Immature natural killer cell (primary cell): Measurements from ENCODE around the gene DLG4. TPM values are rescaled to one million over a fixed set of nuclear protein-coding genes. Genes with fewer than 3 reads are reported as not detected.
"Not testable (repeated sequence)": the region's sequence is repeated elsewhere in the genome, so short reads cannot be mapped to it uniquely, and the experiment has no call there.

ENCODE experiments used
- DNase-seq, 3 donors: peaks; one replicate each; pipeline ENCODE4 v3.0.0; 2022; ENCODE audit warnings: mixed read lengths in 1 of 3
- H3K27ac Mint-ChIP-seq, 6 donors: one replicate each; pipeline ENCODE4 v1.8.0; 2020; ENCODE audit warnings: mixed read lengths in 6 of 6, mild to moderate bottlenecking in 5 of 6, inconsistent platforms in 4 of 6, moderate library complexity in 3 of 6
- H3K27me3 Mint-ChIP-seq, 3 donors: one replicate each; pipeline ENCODE4 v1.8.0; 2020 to 2021; ENCODE audit warnings: low read depth in 3 of 3, mild to moderate bottlenecking in 3 of 3, mixed read lengths in 3 of 3, moderate library complexity in 3 of 3, inconsistent platforms in 1 of 3
- H3K36me3 Mint-ChIP-seq, 3 donors: one replicate each; pipeline ENCODE4 v1.8.0; 2020; ENCODE audit warnings: mixed read lengths in 3 of 3, inconsistent platforms in 2 of 3, mild to moderate bottlenecking in 2 of 3
- H3K4me1 Mint-ChIP-seq, 2 donors: one replicate each; pipeline ENCODE4 v1.8.0; 2020; ENCODE audit warnings: inconsistent platforms in 2 of 2, mild to moderate bottlenecking in 2 of 2, mixed read lengths in 2 of 2, moderate library complexity in 1 of 2
- H3K4me3 Mint-ChIP-seq, 5 donors: one replicate each; pipeline ENCODE4 v1.8.0; 2020; ENCODE audit warnings: mild to moderate bottlenecking in 5 of 5, mixed read lengths in 5 of 5, inconsistent platforms in 3 of 5, moderate library complexity in 3 of 5
- H3K9me3 Mint-ChIP-seq, 6 donors: one replicate each; pipeline ENCODE4 v1.8.0; 2020; ENCODE audit warnings: mild to moderate bottlenecking in 6 of 6, mixed read lengths in 6 of 6, inconsistent platforms in 4 of 6, moderate library complexity in 3 of 6
- polyA plus RNA-seq, 3 donors: library from polyadenylated mRNA; unstranded; fragments of 300-500 nt; fragmentation: Illumina TruSeq; gene quantifications; one replicate each; pipeline ENCODE4 v1.2.3, GENCODE V29; 2021

DLG4 gene
- polyA plus RNA-seq, 3 donors from 2014 or later = 0.36 TPM; not detected in 2

DNA sequence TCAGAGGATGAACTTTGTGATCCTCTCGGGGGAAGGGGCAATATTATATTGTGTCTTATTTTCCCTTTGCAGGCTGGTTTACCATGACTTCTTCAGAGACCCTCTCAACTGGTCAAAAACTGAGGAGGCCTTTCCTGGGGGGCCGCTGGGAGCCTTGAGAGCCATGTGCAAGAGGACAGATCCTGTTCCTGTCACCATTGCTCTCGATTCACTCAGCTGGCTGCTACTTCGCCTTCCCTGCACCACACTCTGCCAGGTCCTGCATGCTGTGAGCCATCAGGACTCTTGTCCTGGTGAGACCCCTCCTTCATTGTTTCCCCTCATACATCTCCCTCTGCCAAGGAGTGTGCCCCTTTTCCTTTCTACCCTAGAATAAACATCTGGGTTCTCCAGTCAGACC lies 34.9 kb upstream of the DLG4 start:
- no peak for DNase-seq
- Mint-ChIP-seq H3K27me3 (peaks cover 11 to 13% (median 12%) of the 10 kb centered on the region in 3 donors), H3K4me3 (peak overlapping the region in 1 of 5 donors; percentile 52), H3K9me3 (no peaks in the 10 kb centered on the region), H3K4me1 (peaks cover 36 to 39% of the 10 kb centered on the region in 2 donors), H3K27ac (peak overlapping the region in 3 of 6 donors; percentile 60 to 77 (median 70)), H3K36me3 (peaks cover 9 to 27% (median 13%) of the 10 kb centered on the region in 3 donors)

- Mint-ChIP-seq H3K27me3 (peaks cover 11 to 13% (median 12%) of the 10 kb centered on the region in 3 donors), H3K9me3 (no peaks in the 10 kb centered on the region), H3K4me1 (peaks cover 44 to 51% of the 10 kb centered on the region in 2 donors), H3K4me3 (peak overlapping the region; percentile 96 to 98 (median 97)), H3K27ac (peak overlapping the region; percentile 99 to 100 (median 100)), H3K36me3 (peaks cover 9 to 22% (median 13%) of the 10 kb centered on the region in 3 donors)
- no peak for DNase-seq
Measured at GRCh38 chr17:7253082-7253481, 33.4 kb upstream of the DLG4 start.

DNA sequence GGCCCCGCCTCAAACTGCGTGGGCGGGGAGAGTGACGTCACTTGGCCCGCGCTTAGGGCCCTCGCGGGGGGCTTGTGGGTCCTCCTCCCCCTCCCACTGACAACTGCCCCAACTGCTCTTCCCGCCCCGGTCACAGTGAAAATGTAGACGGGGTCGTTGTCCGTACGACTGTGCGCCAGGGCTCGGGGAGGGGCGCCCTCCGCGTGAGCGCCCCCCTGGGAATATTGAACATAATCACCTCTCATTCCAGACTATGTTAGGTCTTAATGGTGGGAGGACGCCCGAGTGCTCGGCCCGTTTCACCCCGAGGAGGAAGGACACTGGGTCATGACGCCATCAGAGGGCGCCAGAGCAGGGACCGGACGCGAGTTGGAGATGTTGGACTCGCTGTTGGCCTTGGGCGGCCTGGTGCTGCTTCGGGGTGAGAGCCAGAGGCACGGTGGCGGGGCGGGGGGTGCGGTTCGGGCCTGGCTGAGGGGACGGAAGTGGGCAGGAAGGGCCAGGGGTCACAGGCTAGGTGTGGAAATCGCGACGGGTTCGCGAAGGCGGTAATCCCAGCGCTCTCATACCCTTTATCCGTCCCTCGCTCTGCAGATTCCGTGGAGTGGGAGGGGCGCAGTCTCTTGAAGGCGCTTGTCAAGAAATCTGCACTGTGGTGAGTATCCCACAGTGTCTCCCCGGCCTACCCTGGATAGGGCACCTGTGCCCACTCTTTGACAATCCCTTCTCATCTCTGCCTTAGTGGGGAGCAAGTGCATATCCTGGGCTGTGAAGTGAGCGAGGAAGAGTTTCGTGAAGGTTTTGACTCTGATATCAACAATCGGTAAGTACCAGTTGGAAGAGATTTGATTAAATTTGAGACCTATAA lies 32.8 kb upstream of the DLG4 start, which contains the start of gene ELP5:
ELP5 (plus strand) TSS at position 40 of the 868 bp plus-strand sequence; CDS start at position 376, 336 bp downstream.
- H3K4me3 Mint-ChIP-seq = peak within 1 kb of the TSS; percentile 96 to 98 (median 97)
- peaks cover 9 to 22% (median 13%) of the 10 kb centered on the region in 3 donors for H3K36me3 Mint-ChIP-seq
- peaks cover 44 to 51% of the 10 kb centered on the region in 2 donors for H3K4me1 Mint-ChIP-seq

GRCh38 chr17:7251661-7252175 lies 32.1 kb upstream of the DLG4 start, which contains the start of gene CTDNEP1:
Gene CTDNEP1, minus strand, starts transcription at chr17:7251734. Its CDS starts 438 bp downstream, at chr17:7251296.
- Mint-ChIP-seq H3K4me3 (peak within 1 kb of the TSS; percentile 96 to 98 (median 97)), H3K36me3 (peaks cover 9 to 20% (median 11%) of the 10 kb centered on the region in 3 donors), H3K4me1 (peaks cover 43 to 51% of the 10 kb centered on the region in 2 donors), H3K27ac (peak within 1 kb of the TSS; percentile 99 to 100 (median 100)), H3K27me3 (peaks cover 11 to 13% (median 12%) of the 10 kb centered on the region in 3 donors), H3K9me3 (no peaks in the 10 kb centered on the region)
- peak; percentile 99 for DNase-seq

More for the DNA sequence above, 32.8 kb upstream of the DLG4 start, which contains the start of gene ELP5:
- Mint-ChIP-seq H3K27ac (peak within 1 kb of the TSS; percentile 99 to 100 (median 100)), H3K27me3 (peaks cover 11 to 13% (median 12%) of the 10 kb centered on the region in 3 donors), H3K9me3 (no peaks in the 10 kb centered on the region)
- DNase-seq = peak; percentile 90 to 92 (median 91)

DNA sequence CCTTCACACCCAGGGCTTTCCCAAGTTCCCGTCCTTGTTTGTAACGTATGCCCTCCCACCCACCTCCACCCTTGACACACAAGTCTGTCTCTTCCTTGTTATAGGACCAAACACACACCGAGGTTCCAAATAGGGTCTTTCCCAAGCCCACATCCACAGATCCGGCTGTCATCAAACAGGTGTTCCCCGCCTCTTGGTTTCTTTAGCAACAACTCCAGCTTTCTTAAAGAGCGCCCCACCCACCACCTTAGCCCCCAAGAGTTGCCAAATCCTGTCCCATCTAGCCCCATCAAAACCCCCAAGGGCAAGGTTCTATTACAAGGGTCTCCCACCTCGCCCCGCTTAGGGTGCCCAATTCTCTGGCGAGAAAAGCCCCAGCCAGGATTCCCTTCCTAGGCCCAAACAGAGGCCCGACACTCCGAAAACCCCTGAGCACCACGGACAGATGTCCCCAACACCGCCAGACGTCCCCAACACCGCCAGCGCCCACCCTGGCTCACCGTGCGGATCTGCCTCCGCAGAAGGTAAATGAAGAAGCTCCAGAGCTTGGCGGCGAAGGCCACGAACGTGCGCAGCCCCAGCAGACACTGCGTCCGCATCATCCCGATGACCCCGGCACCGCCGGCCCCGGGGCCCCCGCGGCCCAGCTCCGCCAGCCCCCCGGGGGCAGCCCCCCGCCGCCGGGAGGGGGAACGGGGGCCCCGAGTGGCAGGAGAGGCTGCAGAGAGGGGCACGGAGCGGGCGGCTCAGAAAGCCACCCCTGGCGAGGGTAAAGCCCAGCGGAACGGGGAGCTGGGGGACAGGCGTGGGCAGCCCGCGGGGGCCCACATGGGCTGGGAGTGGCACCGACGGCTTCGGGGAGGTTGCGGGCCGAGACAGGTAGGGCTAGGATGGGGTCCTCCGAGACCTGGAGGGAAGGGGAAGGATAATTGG lies 31.3 kb upstream of the DLG4 start:
- peaks cover 47 to 51% of the 10 kb centered on the region in 2 donors for H3K4me1 Mint-ChIP-seq
- peaks cover 13 to 21% (median 17%) of the 10 kb centered on the region in 3 donors for H3K36me3 Mint-ChIP-seq
- H3K27ac Mint-ChIP-seq = peak overlapping the region; percentile 86 to 100 (median 94)
- H3K9me3 Mint-ChIP-seq = no peaks in the 10 kb centered on the region
- DNase-seq = no peak
- peak overlapping the region; percentile 96 to 98 (median 97) for H3K4me3 Mint-ChIP-seq
- H3K27me3 Mint-ChIP-seq = peaks cover 11 to 12% (median 11%) of the 10 kb centered on the region in 3 donors

DNA sequence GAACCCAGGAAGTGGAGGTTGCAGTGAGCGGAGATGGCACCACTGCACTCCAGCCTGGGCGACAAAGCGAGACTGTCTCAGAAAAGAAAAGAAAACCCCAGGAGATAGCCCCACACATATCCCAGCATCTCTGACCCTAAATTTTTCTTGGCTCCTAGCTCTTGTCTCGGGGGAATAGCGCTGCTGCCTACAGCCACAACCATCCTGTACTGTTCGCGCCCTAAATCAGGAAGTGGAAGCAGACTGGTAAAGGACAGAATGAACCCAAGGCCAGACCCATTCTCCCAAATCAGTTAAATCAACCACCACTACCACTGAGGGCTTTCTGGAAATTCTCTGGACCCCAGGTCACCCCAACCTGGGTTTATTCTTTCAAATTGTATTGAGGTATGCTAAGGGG lies 30.2 kb upstream of the DLG4 start:
- Mint-ChIP-seq H3K4me1 (peaks cover 47 to 51% of the 10 kb centered on the region in 2 donors), H3K36me3 (peaks cover 11 to 22% (median 18%) of the 10 kb centered on the region in 3 donors), H3K9me3 (no peaks in the 10 kb centered on the region), H3K27me3 (peaks cover 11 to 12% (median 11%) of the 10 kb centered on the region in 3 donors), H3K27ac (peak overlapping the region in 5 of 6 donors; percentile 49 to 95 (median 64)), H3K4me3 (peak overlapping the region; percentile 91 to 93 (median 91))
- no peak for DNase-seq

DNA sequence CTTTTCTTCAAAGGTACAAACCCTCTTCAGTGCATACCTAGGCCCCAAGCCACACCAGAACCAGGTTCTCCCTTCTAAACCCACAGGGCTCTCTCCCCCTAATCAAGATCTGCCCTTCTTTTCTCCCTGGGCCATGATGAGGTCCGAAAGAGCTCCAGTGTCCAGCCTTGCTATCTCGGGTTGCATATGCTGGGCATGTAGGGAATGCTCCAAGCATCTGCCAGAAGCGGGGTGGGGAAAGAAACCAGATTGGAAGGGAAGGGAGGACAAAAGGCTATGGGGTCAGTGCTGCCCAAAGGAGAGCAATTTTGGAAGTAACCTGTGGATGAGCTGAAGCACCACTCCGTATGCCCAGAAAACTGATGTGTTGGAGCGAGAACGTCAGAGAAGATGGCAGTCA lies 29.6 kb upstream of the DLG4 start:
- H3K36me3 Mint-ChIP-seq = peaks cover 8 to 21% (median 17%) of the 10 kb centered on the region in 3 donors
- peaks cover 11 to 12% (median 11%) of the 10 kb centered on the region in 3 donors for H3K27me3 Mint-ChIP-seq
- peak overlapping the region in 4 of 6 donors; percentile 46 to 70 (median 52) for H3K27ac Mint-ChIP-seq
- peaks cover 45 to 51% of the 10 kb centered on the region in 2 donors for H3K4me1 Mint-ChIP-seq
- H3K4me3 Mint-ChIP-seq = peak overlapping the region; percentile 40 to 93 (median 67)
- no peaks in the 10 kb centered on the region for H3K9me3 Mint-ChIP-seq
- DNase-seq = no peak

- H3K4me3 Mint-ChIP-seq = peak overlapping the region in 2 of 5 donors; percentile 21 to 91
- peaks cover 42 to 47% of the 10 kb centered on the region in 2 donors for H3K4me1 Mint-ChIP-seq
- H3K27ac Mint-ChIP-seq = peak overlapping the region in 3 of 6 donors; percentile 36 to 54 (median 51)
- peaks cover 11 to 12% (median 11%) of the 10 kb centered on the region in 3 donors for H3K27me3 Mint-ChIP-seq
- H3K9me3 Mint-ChIP-seq = no peaks in the 10 kb centered on the region
- H3K36me3 Mint-ChIP-seq = peaks cover 8 to 22% (median 18%) of the 10 kb centered on the region in 3 donors
- no peak for DNase-seq
Measured at GRCh38 chr17:7248796-7249195, 29.2 kb upstream of the DLG4 start.

DNA sequence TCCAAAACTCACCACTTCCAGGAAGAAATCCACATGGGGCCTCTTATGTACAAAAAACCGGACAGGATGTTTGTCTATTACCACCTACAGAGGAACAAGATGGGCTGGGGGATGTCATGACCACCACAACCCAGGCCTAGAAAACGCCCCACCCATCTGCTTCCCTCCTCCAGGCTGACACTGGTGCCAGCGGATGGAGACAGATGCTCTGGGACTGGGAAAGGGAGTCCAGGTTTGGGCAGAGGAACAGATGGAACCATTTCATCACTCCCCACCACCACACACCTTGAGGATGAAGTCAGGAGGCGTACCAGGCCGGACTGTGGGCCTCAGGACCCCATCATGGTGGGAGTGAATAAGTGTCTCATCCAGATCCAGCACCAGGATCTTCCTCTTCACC lies 27.1 kb upstream of the DLG4 start:
- Mint-ChIP-seq H3K4me3 (no peak overlapping the region), H3K27me3 (peaks cover 6 to 17% (median 14%) of the 10 kb centered on the region in 3 donors), H3K36me3 (peaks cover 8 to 20% (median 14%) of the 10 kb centered on the region in 3 donors), H3K4me1 (peaks cover 41 to 47% of the 10 kb centered on the region in 2 donors), H3K27ac (peak overlapping the region in 1 of 6 donors; percentile 48), H3K9me3 (peaks cover 0 to 2% (median 0%) of the 10 kb centered on the region in 6 donors)
- DNase-seq = no peak

GRCh38 chr17:7243838-7244237 lies 24.2 kb upstream of the DLG4 start:
- peaks cover 8 to 28% (median 14%) of the 10 kb centered on the region in 3 donors for H3K36me3 Mint-ChIP-seq
- H3K4me3 Mint-ChIP-seq = peak overlapping the region in 3 of 5 donors; percentile 38 to 99 (median 47)
- peaks cover 12 to 27% (median 19%) of the 10 kb centered on the region in 3 donors for H3K27me3 Mint-ChIP-seq
- peak overlapping the region in 4 of 6 donors; percentile 72 to 96 (median 82) for H3K27ac Mint-ChIP-seq
- not testable (repeated sequence) for H3K9me3 Mint-ChIP-seq, DNase-seq
- peaks cover 43 to 47% of the 10 kb centered on the region in 2 donors for H3K4me1 Mint-ChIP-seq

DNA sequence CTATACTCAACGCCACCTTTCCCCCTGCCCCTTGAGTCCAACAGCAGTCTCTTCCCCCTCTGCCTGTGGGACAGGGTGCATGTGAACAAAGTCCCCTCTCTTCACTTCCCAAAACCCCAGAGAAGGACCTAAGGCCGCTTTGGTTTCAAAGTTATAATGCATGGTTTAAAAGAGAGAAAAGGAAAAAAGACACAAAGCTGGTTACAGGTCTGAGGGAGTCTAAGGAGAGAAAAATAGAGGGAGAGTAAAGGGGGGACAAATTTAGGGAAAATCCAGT lies 23.8 kb upstream of the DLG4 start:
- peaks cover 0 to 2% (median 0%) of the 10 kb centered on the region in 6 donors for H3K9me3 Mint-ChIP-seq
- peaks cover 8 to 28% (median 14%) of the 10 kb centered on the region in 3 donors for H3K36me3 Mint-ChIP-seq
- H3K4me3 Mint-ChIP-seq = peak overlapping the region; percentile 98 to 99 (median 98)
- H3K27me3 Mint-ChIP-seq = peaks cover 12 to 29% (median 23%) of the 10 kb centered on the region in 3 donors
- H3K27ac Mint-ChIP-seq = peak overlapping the region; percentile 90 to 100 (median 95)
- DNase-seq = no peak
- H3K4me1 Mint-ChIP-seq = peaks cover 40 to 42% of the 10 kb centered on the region in 2 donors

DNA sequence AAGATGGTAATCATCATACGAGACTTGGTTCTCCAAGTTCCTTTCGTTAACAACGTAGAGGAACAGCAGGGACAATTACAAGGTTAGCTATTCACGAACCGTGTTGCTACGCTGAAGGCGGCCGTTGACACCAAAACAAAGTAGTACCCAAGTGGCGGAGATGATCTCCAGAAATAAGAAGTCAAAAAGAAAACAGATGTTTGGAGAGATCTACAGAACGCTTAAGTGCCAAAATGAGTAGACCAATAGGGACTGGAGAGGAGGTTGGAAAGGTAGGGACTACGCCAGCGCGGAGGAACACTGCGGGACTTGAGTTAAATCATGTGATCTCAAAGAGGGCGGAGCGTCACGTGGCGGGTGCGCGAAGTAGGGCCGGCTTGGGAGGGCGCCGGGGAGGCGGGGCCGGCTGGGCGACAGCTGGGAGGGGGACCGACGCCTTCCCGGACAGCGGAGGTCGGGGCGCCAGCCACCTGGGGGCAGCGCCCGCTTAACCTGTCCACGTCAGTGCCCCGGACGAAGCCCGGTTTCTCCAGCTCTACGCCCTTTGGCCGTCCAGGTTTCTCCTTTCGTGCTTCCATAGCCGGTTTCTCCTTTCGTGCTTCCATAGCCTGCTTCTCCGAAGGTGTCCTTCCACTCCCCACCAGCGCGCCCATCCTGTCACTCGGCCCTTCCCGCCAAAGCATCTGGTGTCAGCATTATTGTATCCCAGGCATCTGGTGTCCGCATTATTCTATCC lies 23.2 kb upstream of the DLG4 start:
- peak overlapping the region; percentile 98 to 99 (median 98) for H3K4me3 Mint-ChIP-seq
- H3K9me3 Mint-ChIP-seq = peaks cover 0 to 2% (median 0%) of the 10 kb centered on the region in 6 donors
- peak overlapping the region; percentile 96 to 100 (median 100) for H3K27ac Mint-ChIP-seq
- peaks cover 40 to 41% of the 10 kb centered on the region in 2 donors for H3K4me1 Mint-ChIP-seq
- H3K36me3 Mint-ChIP-seq = peaks cover 8 to 28% (median 14%) of the 10 kb centered on the region in 3 donors
- peak; percentile 95 to 96 (median 96) for DNase-seq
- peaks cover 12 to 29% (median 23%) of the 10 kb centered on the region in 3 donors for H3K27me3 Mint-ChIP-seq
